ENCODE measurements around the gene EEF1G. TPM values are rescaled to one million over a fixed set of nuclear protein-coding genes. Genes with fewer than 3 reads are reported as not detected.
"Not testable (repeated sequence)": the region's sequence is repeated elsewhere in the genome, so short reads cannot be mapped to it uniquely, and the experiment has no call there.

Gene EEF1G
- polyA plus RNA-seq, 4 donors = 1,909 to 2,321 (median 2,191) TPM

- no peak for DNase-seq (ENCODE audit: low read depth in 4 of 4, low spot score in 3 of 4)
These were observed 16.6 kb downstream of the EEF1G start for GRCh38 chr11:62556875-62557631.

GRCh38 chr11:62556108-62556874, 17.4 kb downstream of the EEF1G start:
- DNase-seq (ENCODE audit: low read depth in 4 of 4, low spot score in 3 of 4) = no peak

GRCh38 chr11:62555464-62556107, 18.1 kb downstream of the EEF1G start:
- DNase-seq (ENCODE audit: low read depth in 4 of 4, low spot score in 3 of 4) = no peak

DNA sequence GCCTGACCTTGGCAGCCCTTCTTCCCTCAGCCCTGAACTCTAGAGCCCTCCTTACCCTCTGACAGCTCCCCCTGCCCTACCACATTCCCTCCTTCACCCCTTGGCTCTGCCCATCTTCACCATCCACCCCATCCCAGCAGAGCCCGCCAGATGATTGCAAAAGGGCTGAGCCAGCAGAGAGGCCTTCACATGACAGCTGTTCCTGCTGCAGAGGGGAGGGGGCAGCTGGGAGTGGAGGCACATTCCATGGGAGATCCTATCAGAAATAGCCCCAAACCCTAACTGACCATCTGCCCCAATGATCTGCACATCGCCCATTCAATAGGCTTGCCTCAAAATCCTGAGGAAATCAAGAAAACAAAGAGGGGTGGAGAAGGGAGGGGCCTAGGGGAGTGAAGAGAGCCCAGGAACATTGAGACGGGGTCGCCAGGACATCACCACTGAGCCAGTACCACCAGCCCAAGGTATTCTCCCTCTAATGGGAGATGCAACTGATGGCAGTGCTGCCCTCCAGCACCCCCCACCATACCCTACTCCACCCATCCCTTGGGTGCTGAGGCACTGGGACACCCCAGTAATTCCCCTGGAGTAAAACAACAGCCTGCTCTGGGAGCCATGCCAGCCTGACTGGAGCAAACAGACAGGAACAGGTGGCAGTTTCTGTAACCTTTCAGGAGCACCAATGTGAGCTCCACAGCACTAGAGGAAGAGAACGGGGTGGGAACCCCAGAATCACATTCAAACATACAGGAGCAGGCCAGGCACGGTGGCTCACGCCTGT, 19.1 kb downstream of the EEF1G start:
- no peak for DNase-seq (ENCODE audit: low read depth in 4 of 4, low spot score in 3 of 4)

DNA sequence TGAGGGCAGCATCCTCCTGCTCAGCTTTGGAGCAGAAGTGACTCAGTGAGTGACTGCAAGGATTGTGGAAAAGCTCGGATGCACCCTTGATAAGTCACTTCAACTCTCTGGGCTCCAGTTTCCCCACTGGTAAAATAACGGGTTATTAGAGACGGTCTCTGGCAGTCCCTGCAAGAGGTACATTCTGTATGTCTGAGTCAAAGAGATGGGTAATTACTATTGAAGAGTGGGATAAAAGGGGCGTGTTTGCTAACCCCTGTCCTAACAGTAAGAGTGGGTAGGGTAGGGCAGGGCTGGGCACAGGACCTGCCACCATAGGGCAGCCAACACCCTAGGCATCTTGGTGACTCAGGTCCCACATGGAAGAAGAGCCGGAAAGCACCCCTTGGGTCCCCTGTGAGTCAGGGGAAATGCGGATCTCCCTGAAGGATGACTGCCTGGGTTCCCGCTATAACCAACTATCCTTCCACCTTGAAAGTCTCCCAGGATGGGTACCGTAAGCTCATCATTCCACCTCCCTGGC, 19.8 kb downstream of the EEF1G start:
- DNase-seq (ENCODE audit: low read depth in 4 of 4, low spot score in 3 of 4) = no peak

GRCh38 chr11:62553080-62553838, 20.4 kb downstream of the EEF1G start:
- DNase-seq (ENCODE audit: low read depth in 4 of 4, low spot score in 3 of 4) = no peak

- DNase-seq (ENCODE audit: low read depth in 4 of 4, low spot score in 3 of 4) = no peak
These were observed 21.1 kb downstream of the EEF1G start for GRCh38 chr11:62552485-62553079.

DNA sequence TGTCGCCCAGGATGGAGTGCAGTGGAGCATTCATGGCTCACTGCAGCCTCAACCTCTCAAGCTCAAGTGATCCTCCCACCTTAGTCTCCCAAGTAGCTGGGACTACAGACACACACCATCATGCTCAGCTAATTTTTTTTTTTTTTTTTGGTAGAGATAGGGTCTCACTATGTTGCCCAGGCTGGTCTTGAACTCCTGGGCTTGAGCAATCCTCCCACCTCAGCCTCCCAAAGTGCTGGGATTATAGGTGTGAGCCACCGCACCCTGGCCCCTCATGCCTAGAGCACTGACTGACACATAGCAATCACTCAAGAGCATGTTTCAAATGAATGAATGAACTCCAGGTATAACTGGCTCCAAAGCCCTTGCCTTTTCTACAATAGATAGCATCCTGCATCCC, 23.2 kb downstream of the EEF1G start:
- DNase-seq (ENCODE audit: low read depth in 4 of 4, low spot score in 3 of 4) = not testable (repeated sequence)

DNA sequence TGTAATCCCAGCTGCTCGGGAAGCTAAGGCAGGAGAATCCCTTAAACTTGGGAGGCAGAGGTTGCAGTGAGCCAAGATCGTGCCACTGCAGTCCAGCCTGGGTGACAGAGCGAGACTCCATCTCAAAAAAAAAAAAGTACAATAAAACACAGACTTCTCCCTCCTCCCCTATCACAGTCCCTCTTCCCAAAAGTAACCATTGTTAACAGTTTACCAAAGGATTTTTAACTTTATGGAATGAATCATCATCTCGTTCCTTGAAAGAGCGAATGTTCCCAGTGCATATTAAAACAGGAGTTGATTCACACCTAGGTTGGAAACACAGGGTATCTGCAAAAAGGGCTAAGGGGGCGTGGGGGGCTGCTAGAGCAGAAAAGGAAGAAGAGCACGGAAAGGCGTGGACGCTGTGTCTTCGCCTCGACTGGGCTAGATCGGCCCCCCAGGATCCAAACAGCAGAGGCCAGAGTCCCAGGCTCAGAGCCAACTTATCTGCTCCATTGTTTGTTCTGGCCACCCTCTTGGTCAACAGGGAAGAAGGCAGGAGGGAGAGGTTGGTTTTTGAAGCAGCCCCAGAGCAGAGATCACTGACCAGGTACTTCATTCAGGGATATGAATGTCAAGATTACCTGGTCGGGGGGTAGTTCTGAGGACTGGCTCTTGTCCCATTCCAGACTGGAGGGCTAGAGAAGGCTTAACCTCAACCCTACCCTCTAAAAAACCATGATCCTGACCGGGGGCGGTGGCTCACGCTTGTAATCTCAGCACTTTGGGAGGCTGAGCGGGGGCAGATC, 25.0 kb downstream of the EEF1G start:
- no peak for DNase-seq (ENCODE audit: low read depth in 4 of 4, low spot score in 3 of 4)

DNA sequence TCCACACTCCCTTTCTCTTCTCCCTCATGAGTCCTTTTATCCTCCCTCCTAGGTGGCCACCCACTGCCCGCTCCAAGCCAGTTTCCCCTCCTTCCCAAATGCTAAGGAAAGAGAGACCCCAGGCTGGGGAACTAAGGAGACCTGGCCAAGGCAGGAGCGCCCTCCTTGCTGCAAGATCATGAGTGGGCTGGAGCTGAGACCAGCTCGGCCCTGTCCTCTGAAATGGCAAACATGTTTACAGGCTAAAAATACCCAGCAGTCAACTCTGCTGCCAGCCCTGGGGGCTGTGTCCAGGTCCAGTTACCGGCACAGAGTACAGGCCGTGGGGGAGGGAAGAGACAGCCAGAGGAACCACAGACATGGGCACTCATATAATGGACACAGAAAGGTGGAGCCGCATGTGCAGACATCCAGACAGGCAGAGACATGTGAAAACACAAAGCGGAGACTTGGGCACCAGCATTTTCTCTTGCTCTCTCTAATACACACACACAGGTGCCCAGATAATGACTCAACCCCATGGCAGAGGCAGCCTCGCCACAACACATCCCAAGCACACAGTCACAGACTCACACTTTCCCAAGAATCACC, 25.9 kb downstream of the EEF1G start:
- DNase-seq (ENCODE audit: low read depth in 4 of 4, low spot score in 3 of 4) = no peak

DNA sequence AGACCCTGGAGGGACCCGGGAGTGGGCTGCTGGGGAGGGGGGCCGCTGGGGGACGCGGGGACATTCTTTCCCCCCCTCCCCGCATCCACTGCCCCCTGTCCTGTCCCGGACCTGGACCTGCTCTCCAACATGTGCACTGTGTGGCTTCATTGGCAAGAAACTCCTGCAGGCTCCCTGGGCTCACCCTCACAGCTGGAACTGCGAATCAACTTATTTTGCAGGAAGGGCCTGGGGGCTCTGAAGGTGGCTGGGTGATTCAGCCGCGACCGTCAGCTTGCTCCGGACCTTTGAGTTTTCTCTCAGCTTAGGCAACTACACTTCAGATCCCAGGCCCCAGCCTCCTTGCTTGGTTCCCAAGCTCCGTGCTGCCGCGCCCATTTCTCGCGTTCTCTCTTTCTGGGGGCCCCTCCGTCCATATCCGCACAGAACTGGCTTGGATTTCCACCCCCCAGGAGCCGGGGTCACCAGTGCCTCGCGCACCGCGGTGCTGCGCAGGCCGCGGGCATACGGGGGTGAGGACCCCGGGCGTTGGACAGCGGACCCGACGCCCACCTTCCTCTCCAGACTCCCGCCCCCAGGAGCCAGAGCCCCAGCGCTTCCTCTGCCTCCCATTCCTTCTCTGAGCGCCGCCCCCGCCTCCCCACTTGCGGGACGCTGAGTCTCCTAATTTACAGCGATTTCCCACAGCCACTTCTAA, 26.6 kb downstream of the EEF1G start:
- no peak for DNase-seq (ENCODE audit: low read depth in 4 of 4, low spot score in 3 of 4)

GRCh38 chr11:62546244-62546928, 27.3 kb downstream of the EEF1G start, which contains the start of gene AHNAK:
Gene AHNAK, minus strand, starts transcription at chr11:62546806. Its CDS starts 10,708 bp downstream, at chr11:62536098.
- no peak for DNase-seq (ENCODE audit: low read depth in 4 of 4, low spot score in 3 of 4)

GRCh38 chr11:62545437-62546243, 28.1 kb downstream of the EEF1G start:
- peak; percentile 85 to 90 (median 86) for DNase-seq (ENCODE audit: low read depth in 4 of 4, low spot score in 3 of 4)

DNA sequence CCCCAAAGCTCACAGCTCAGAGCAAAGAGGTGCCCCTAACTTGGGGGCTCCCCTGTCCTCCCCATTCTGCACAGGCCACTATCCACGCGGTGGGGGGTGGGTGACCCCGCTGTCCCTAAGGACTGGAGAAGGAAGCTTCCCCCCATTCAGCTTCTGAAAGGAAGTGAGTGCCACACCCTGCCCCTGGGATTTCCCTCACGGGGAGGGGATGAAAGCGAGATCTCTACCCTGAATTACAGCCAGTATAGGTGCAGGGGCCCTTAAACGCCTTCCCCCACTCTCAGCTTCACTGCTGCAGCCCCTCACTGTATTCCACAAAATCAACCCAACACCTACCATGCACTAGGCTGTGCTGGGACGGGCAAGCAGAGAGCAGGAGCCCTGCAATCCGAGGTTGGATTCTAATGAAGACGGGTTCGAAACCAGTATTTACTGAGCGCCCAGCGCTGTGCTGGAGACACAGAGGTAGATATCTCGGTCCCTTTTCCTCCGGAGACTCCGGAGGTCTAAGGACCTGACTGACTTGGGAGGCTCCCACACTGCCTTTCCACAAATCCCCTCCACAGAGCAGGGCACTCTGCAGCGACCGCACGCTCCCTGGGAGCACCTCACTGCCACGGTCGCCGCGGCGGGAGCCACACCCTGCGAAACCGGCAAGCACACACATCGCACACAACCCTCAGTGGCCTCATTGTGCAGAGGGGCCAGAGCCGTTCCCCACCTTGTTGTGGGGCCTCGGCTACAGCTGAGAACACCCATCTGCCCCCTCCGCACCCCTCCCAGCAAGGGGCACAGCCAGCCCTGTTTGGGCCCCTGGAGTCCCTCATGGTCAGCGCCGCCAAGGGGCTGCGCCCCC, 28.9 kb downstream of the EEF1G start:
- no peak for DNase-seq (ENCODE audit: low read depth in 4 of 4, low spot score in 3 of 4)
